A549 (cell line): ENCODE data around the gene GALNTL6.

Experiments
- CEBPB ChIP-seq, 2 experiments: fragments of >200 bp in 1 of 2; sonication (Bioruptor Twin) in 1 of 2; formaldehyde crosslinking in 1 of 2; IDR thresholded peaks; 2 replicates each; pipeline ENCODE4 v1.6.1; 2012 to 2016
- CTCF ChIP-seq: fragments of >200 bp; sonication (Bioruptor Twin); formaldehyde crosslinking; IDR thresholded peaks from 3 replicates; pipeline ENCODE4 v1.5.1; 2016
- E2F6 ChIP-seq: IDR thresholded peaks from 2 replicates; pipeline ENCODE4 v1.6.1; 2012; ENCODE audit warnings: low read depth, borderline replicate concordance
- EP300 ChIP-seq, 2 experiments: fragments of >200 bp; sonication (Bioruptor Twin); formaldehyde crosslinking; IDR thresholded peaks; 2 replicates in 1 of 2; 3 replicates in 1 of 2; pipeline ENCODE4 v1.6.1; 2016 to 2017
- HES2 ChIP-seq: fragments of >200 bp; sonication (Bioruptor Twin); formaldehyde crosslinking; IDR thresholded peaks from 2 replicates; pipeline ENCODE4 v1.6.1; 2016
- HOXB5 ChIP-seq: fragments of 250-450 bp; sonication (Bioruptor Pico); IDR thresholded peaks from 2 replicates; pipeline ENCODE4 v1.5.0; 2020; ENCODE audit warnings: mild to moderate bottlenecking, moderate library complexity
- JUN ChIP-seq, 2 experiments: fragments of >200 bp; sonication (Bioruptor Twin); formaldehyde crosslinking; IDR thresholded peaks; 2 replicates in 1 of 2; 3 replicates in 1 of 2; pipeline ENCODE4 v1.6.1; 2016 to 2017
- MAX ChIP-seq: IDR thresholded peaks from 2 replicates; pipeline ENCODE4 v1.6.1; 2012
- POLR2A ChIP-seq: IDR thresholded peaks from 2 replicates; pipeline ENCODE4 v1.6.1; 2012; ENCODE audit warnings: mild to moderate bottlenecking, low read length
- REST ChIP-seq: fragments of 200-600 bp; sonication (generic); IDR thresholded peaks from 2 replicates; pipeline ENCODE4 v1.6.1; 2016; ENCODE audit warnings: antibody characterized with exemption, mild to moderate bottlenecking, moderate library complexity
- SMC3 ChIP-seq: fragments of >200 bp; sonication (Bioruptor Twin); formaldehyde crosslinking; IDR thresholded peaks from 3 replicates; pipeline ENCODE4 v1.6.1; 2018; ENCODE audit warnings: inconsistent platforms
- ZNF302 ChIP-seq: fragments of 250-450 bp; sonication (Bioruptor Pico); IDR thresholded peaks from 2 replicates; pipeline ENCODE4 v1.9.0; 2021; ENCODE audit warnings: inconsistent platforms, mild to moderate bottlenecking, moderate library complexity

- no peak for TF ChIP-seq JUN (IDR thresholded peaks at IDR 0.05)
- no peak for TF ChIP-seq POLR2A
- no peak for TF ChIP-seq MAX
- no peak for TF ChIP-seq CTCF
- TF ChIP-seq REST: no peak
- no peak for TF ChIP-seq CEBPB (IDR thresholded peaks at IDR 0.05)
- no peak for TF ChIP-seq SMC3
- no peak for TF ChIP-seq HOXB5 (CRISPR knock-in tag)
- no peak for TF ChIP-seq EP300 (IDR thresholded peaks at IDR 0.05)
- TF ChIP-seq E2F6: no peak
- TF ChIP-seq HES2: no peak
- TF ChIP-seq ZNF302 (CRISPR knock-in tag): no peak
Measured at GRCh38 chr4:172411149-172411548, 597.9 kb downstream of the GALNTL6 start.
